ENCODE results near the gene RASA3. TPM values are rescaled to one million over a fixed set of nuclear protein-coding genes. Genes with fewer than 3 reads are reported as not detected.

Gene RASA3
- total RNA-seq, 1 experiment from 2014 or later = 22.3 TPM

DNA sequence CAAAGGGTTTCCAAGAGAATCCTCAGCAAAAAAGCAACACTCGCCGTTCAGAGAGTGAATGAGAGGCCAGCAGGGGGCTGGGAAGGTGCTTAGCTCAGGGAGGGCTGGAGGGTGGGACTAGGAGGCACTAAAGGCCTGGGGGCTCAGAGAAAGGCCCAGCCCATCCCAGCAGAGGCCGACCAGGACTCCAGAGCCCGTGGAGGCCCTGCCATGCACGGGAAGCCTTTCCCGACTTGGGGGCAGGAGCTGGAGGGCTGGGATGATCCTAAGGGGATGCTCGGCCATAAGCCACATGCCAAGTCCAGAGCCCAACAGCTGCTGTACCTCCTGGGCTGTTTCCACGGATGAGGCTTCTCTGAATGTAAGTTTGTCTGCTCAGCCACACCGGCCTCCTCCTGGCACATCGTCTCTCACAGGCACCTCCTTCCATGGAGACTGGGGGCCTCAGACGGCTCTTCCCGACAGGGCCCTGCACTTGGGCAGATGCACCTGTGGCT is 19.5 kb downstream of the RASA3 start:
- POLR2A ChIA-PET = no interaction called here
- H3K27ac Mint-ChIP-seq = peak overlapping the region; percentile 36; the same call in 1 of the 2 replicates

DNA sequence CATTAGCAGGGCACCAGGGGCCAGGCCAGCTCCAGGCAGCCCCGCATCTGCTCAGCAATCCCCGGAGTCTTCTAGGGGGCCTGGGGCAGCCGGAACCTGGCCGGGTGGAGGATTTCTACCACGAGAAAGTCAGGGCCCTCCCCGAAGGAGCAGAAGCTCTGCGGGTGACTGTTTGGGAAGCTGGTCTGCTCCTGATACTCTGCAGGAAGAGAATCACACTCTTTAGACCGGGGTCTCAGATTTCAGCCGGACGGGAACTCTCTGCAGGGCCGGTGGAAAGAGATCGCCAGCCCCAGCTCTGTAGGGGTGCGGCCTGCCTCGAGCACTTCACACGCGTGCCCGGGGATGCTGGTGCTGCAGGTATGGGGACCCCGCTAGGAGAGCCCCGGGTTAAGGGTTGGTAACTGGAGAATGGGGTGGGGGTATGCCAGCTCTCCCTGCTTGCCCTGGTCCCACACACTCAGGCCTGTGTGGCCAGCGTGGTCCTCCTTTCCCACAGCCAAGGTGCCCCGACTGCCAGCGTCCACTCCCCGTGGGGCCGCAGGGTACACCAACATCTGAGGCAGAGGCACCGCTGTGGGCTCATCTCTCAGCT is 20.1 kb downstream of the RASA3 start:
- Mint-ChIP-seq H3K9me3 (no peaks in the 10 kb centered on the region; the same call in 1 of the 2 replicates), H3K4me3 (peak overlapping the region; percentile 30), H3K27ac (peak overlapping the region; percentile 80), H3K4me1 (peaks cover 52% of the 10 kb centered on the region), H3K36me3 (no peaks in the 10 kb centered on the region; the same call in 1 of the 2 replicates), H3K27me3 (ENCODE audit: low read depth) (no peaks in the 10 kb centered on the region)
- ChIA-PET CTCF (interaction anchor here (0.7 to 2.1 kb wide), 17 partner anchors 9 to 117 kb away, joined by 3 to 12 read pairs (median 4); partner anchors contain the start of gene RASA3), POLR2A (no interaction called here)
- ATAC-seq (peak; percentile 70), DNase-seq (ENCODE audit: low spot score) (peak; percentile 41)
- TF ChIP-seq, protein P1, sequence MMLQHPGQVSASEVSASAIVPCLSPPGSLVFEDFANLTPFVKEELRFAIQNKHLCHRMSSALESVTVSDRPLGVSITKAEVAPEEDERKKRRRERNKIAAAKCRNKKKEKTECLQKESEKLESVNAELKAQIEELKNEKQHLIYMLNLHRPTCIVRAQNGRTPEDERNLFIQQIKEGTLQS (CRISPR knock-in tag; conservative IDR thresholded peaks at IDR 0.05) = no peak
- TF ChIP-seq ELF4 (CRISPR knock-in tag; IDR thresholded peaks at IDR 0.05; ENCODE audit: low read depth) = no peak
- TF ChIP-seq, protein P2, sequence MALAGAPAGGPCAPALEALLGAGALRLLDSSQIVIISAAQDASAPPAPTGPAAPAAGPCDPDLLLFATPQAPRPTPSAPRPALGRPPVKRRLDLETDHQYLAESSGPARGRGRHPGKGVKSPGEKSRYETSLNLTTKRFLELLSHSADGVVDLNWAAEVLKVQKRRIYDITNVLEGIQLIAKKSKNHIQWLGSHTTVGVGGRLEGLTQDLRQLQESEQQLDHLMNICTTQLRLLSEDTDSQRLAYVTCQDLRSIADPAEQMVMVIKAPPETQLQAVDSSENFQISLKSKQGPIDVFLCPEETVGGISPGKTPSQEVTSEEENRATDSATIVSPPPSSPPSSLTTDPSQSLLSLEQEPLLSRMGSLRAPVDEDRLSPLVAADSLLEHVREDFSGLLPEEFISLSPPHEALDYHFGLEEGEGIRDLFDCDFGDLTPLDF (CRISPR knock-in tag; IDR thresholded peaks at IDR 0.05) = no peak
- TF ChIP-seq, protein P3, sequence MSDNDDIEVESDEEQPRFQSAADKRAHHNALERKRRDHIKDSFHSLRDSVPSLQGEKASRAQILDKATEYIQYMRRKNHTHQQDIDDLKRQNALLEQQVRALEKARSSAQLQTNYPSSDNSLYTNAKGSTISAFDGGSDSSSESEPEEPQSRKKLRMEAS (CRISPR knock-in tag; IDR thresholded peaks at IDR 0.05) = peak; percentile 27; the same call in 1 of the 2 replicates

More for the DNA sequence above, 19.5 kb downstream of the RASA3 start:
- H3K36me3 Mint-ChIP-seq = no peaks in the 10 kb centered on the region; the same call in 1 of the 2 replicates
- no peaks in the 10 kb centered on the region for H3K27me3 Mint-ChIP-seq (ENCODE audit: low read depth)
- DNase-seq (ENCODE audit: low spot score) (peak; percentile 21), ATAC-seq (peak; percentile 48)
- no peaks in the 10 kb centered on the region; the same call in 1 of the 2 replicates for H3K9me3 Mint-ChIP-seq
- 0 out of 2 replicates have a peak, but pooled peaks have one; percentile 34 for TF ChIP-seq FOXP1 (CRISPR knock-in tag; IDR thresholded peaks at IDR 0.05; ENCODE audit: borderline replicate concordance)
- TF ChIP-seq, protein P4, sequence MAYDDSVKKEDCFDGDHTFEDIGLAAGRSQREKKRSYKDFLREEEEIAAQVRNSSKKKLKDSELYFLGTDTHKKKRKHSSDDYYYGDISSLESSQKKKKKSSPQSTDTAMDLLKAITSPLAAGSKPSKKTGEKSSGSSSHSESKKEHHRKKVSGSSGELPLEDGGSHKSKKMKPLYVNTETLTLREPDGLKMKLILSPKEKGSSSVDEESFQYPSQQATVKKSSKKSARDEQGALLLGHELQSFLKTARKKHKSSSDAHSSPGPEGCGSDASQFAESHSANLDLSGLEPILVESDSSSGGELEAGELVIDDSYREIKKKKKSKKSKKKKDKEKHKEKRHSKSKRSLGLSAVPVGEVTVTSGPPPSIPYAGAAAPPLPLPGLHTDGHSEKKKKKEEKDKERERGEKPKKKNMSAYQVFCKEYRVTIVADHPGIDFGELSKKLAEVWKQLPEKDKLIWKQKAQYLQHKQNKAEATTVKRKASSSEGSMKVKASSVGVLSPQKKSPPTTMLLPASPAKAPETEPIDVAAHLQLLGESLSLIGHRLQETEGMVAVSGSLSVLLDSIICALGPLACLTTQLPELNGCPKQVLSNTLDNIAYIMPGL (CRISPR knock-in tag; IDR thresholded peaks at IDR 0.05) = no peak
- TF ChIP-seq, protein P5, sequence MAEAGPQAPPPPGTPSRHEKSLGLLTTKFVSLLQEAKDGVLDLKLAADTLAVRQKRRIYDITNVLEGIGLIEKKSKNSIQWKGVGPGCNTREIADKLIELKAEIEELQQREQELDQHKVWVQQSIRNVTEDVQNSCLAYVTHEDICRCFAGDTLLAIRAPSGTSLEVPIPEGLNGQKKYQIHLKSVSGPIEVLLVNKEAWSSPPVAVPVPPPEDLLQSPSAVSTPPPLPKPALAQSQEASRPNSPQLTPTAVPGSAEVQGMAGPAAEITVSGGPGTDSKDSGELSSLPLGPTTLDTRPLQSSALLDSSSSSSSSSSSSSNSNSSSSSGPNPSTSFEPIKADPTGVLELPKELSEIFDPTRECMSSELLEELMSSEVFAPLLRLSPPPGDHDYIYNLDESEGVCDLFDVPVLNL (CRISPR knock-in tag; IDR thresholded peaks at IDR 0.05; ENCODE audit: borderline replicate concordance, low read depth) = no peak
- no peak for TF ChIP-seq ZNF317 (CRISPR knock-in tag; IDR thresholded peaks at IDR 0.05; ENCODE audit: borderline replicate concordance, low read depth)
- no peak for TF ChIP-seq ZNF263 (CRISPR knock-in tag; IDR thresholded peaks at IDR 0.05; ENCODE audit: low read depth)
- TF ChIP-seq ZNF671 (CRISPR knock-in tag; IDR thresholded peaks at IDR 0.05) = no peak
- TF ChIP-seq ZNF423 (CRISPR knock-in tag; IDR thresholded peaks at IDR 0.05) = peak; percentile 56
- TF ChIP-seq, protein P6, sequence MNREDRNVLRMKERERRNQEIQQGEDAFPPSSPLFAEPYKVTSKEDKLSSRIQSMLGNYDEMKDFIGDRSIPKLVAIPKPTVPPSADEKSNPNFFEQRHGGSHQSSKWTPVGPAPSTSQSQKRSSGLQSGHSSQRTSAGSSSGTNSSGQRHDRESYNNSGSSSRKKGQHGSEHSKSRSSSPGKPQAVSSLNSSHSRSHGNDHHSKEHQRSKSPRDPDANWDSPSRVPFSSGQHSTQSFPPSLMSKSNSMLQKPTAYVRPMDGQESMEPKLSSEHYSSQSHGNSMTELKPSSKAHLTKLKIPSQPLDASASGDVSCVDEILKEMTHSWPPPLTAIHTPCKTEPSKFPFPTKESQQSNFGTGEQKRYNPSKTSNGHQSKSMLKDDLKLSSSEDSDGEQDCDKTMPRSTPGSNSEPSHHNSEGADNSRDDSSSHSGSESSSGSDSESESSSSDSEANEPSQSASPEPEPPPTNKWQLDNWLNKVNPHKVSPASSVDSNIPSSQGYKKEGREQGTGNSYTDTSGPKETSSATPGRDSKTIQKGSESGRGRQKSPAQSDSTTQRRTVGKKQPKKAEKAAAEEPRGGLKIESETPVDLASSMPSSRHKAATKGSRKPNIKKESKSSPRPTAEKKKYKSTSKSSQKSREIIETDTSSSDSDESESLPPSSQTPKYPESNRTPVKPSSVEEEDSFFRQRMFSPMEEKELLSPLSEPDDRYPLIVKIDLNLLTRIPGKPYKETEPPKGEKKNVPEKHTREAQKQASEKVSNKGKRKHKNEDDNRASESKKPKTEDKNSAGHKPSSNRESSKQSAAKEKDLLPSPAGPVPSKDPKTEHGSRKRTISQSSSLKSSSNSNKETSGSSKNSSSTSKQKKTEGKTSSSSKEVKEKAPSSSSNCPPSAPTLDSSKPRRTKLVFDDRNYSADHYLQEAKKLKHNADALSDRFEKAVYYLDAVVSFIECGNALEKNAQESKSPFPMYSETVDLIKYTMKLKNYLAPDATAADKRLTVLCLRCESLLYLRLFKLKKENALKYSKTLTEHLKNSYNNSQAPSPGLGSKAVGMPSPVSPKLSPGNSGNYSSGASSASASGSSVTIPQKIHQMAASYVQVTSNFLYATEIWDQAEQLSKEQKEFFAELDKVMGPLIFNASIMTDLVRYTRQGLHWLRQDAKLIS (CRISPR knock-in tag; IDR thresholded peaks at IDR 0.05; ENCODE audit: borderline replicate concordance) = no peak
- H3K4me1 Mint-ChIP-seq = peaks cover 54% of the 10 kb centered on the region
- H3K4me3 Mint-ChIP-seq = peak overlapping the region; percentile 30
- CTCF ChIA-PET = interaction anchor here (0.7 to 2.1 kb wide), 15 partner anchors 9 to 117 kb away, joined by 3 to 12 read pairs (median 4); partner anchors contain the start of gene RASA3
